Panc1 (cell line): Measurements from ENCODE around the gene LKAAEAR1. TPM values are rescaled to one million over a fixed set of nuclear protein-coding genes. Genes with fewer than 3 reads are reported as not detected.

Experiments
- ATAC-seq: fragments of 200-7000 bp; cut with Tn5 transposase; 2 replicates; pipeline ENCODE4 v1.9.1; 2020; ENCODE audit warnings: mild to moderate bottlenecking, moderate library complexity
- BruUV-seq: library from RNA; stranded (reverse); fragments of 400-500 nt; replicated peaks from 2 replicates; lab custom pipeline; 2021; lab: Mats Ljungman, UMichigan
- CTCF ChIA-PET: fragments of 300-600 bp; sonication (Branson Sonifier 250); formaldehyde crosslinking; loops from one replicate; lab custom pipeline; 2022; ENCODE audit warnings: antibody characterized with exemption; lab: Charles Lee
- POLR2A ChIA-PET: fragments of 300-600 bp; sonication (Branson Sonifier 250); formaldehyde crosslinking; loops from one replicate; lab custom pipeline; 2022; ENCODE audit warnings: antibody characterized with exemption; lab: Charles Lee
- DNase-seq: peaks from one replicate; pipeline ENCODE4 v3.0.0-alpha.2; 2010; ENCODE audit warnings: low read depth, low spot score
- H3K27ac ChIP-seq: 2 replicates; pipeline ENCODE4 v1.5.1; 2011; ENCODE audit warnings: mild to moderate bottlenecking, low read length, inconsistent platforms
- H3K27me3 ChIP-seq: fragments of 200-500 bp; sonication (Bioruptor generic); 2 replicates; pipeline ENCODE4 v1.6.0; 2014; ENCODE audit warnings: low read length, inconsistent platforms; ENCODE audit not compliant: control insufficient read depth, insufficient read depth
- H3K36me3 ChIP-seq: fragments of 200-500 bp; sonication (Bioruptor generic); 2 replicates; pipeline ENCODE4 v1.5.1; 2014; ENCODE audit warnings: inconsistent platforms, mild to moderate bottlenecking, low read length, moderate library complexity; ENCODE audit not compliant: control insufficient read depth, insufficient read depth
- H3K4me1 ChIP-seq: 2 replicates; pipeline ENCODE4 v1.5.1; 2011; ENCODE audit warnings: inconsistent platforms, mild to moderate bottlenecking, low read length, moderate library complexity; ENCODE audit not compliant: control insufficient read depth, insufficient read depth
- H3K4me3 ChIP-seq, 2 experiments: 2 replicates each; pipeline ENCODE4 v1.5.1; 2011 to 2012; ENCODE audit warnings: low read depth in 2 of 2, low read length in 2 of 2, mild to moderate bottlenecking in 2 of 2, inconsistent platforms in 1 of 2, moderate library complexity in 1 of 2
- H3K9me3 ChIP-seq: fragments of 200-500 bp; sonication (Bioruptor generic); 2 replicates; pipeline ENCODE4 v1.5.1; 2014; ENCODE audit warnings: low read depth, mild to moderate bottlenecking, inconsistent platforms, low read length, moderate library complexity; ENCODE audit not compliant: control insufficient read depth, insufficient read depth
- CTCF ChIP-seq: fragments of 450-650 bp; IDR thresholded peaks from 2 replicates; pipeline ENCODE4 v1.5.1; 2017; ENCODE audit warnings: mild to moderate bottlenecking
- POLR2AphosphoS5 ChIP-seq: IDR thresholded peaks from 2 replicates; pipeline ENCODE4 v1.6.1; 2012; ENCODE audit warnings: mild to moderate bottlenecking, low read depth, low read length, moderate library complexity
- SIN3A ChIP-seq: IDR thresholded peaks from 2 replicates; pipeline ENCODE4 v1.6.1; 2012; ENCODE audit warnings: low read depth, mild to moderate bottlenecking, low read length, moderate library complexity, borderline replicate concordance; ENCODE audit not compliant: insufficient read depth
- TCF7L2 ChIP-seq: IDR thresholded peaks from 2 replicates; pipeline ENCODE4 v1.6.1; 2011; ENCODE audit warnings: mild to moderate bottlenecking, low read depth, low read length, inconsistent platforms
- in situ Hi-C: cut with HindIII; loops from 2 replicates; pipeline ENCODE4 v1.10.0; 2016; ENCODE audit warnings: low sequenced_read_pairs, low pct_unique_long_range_greater_than_20kb
- intact Hi-C: fragments of 100-400 bp; cut with micrococcal nuclease; formaldehyde crosslinking; loops from one replicate; pipeline ENCODE4 v1.10.0; 2022; ENCODE audit not compliant: unreplicated experiment
- total RNA-seq: library from RNA; stranded (reverse); gene quantifications from one replicate; pipeline ENCODE4 v1.2.1, GENCODE V29; 2021; ENCODE audit not compliant: unreplicated experiment
- TF ChIP-seq, protein P1 (sequence below), 2 experiments: IDR thresholded peaks; 2 replicates each; pipeline ENCODE4 v1.6.1; 2011 to 2012; ENCODE audit warnings: low read depth in 2 of 2, control low read depth in 1 of 2, low read length in 1 of 2, mild to moderate bottlenecking in 1 of 2, moderate library complexity in 1 of 2; ENCODE audit not compliant: insufficient read depth in 1 of 2

The LKAAEAR1 gene
- total RNA-seq, 1 experiment from 2014 or later: 0.67 TPM

GRCh38 chr20:64035933-64036345 is 48.3 kb downstream of the LKAAEAR1 start, which contains the start of gene C20orf204:
C20orf204 (plus strand) TSS chr20:64036182; CDS start chr20:64036324, 142 bp downstream.
- H3K36me3 ChIP-seq: 0 out of 2 replicates have a peak, but pooled peaks cover 2% of the 10 kb centered on the region
- no peak for DNase-seq
- ATAC-seq: no peak
- H3K4me3 ChIP-seq: no peak within 1 kb of the TSS
- TF ChIP-seq TCF7L2: no peak; the same call in 1 of the 2 replicates
- no peak for TF ChIP-seq CTCF
- no peak for TF ChIP-seq POLR2AphosphoS5
- no peak for TF ChIP-seq SIN3A
- TF ChIP-seq, protein P1, sequence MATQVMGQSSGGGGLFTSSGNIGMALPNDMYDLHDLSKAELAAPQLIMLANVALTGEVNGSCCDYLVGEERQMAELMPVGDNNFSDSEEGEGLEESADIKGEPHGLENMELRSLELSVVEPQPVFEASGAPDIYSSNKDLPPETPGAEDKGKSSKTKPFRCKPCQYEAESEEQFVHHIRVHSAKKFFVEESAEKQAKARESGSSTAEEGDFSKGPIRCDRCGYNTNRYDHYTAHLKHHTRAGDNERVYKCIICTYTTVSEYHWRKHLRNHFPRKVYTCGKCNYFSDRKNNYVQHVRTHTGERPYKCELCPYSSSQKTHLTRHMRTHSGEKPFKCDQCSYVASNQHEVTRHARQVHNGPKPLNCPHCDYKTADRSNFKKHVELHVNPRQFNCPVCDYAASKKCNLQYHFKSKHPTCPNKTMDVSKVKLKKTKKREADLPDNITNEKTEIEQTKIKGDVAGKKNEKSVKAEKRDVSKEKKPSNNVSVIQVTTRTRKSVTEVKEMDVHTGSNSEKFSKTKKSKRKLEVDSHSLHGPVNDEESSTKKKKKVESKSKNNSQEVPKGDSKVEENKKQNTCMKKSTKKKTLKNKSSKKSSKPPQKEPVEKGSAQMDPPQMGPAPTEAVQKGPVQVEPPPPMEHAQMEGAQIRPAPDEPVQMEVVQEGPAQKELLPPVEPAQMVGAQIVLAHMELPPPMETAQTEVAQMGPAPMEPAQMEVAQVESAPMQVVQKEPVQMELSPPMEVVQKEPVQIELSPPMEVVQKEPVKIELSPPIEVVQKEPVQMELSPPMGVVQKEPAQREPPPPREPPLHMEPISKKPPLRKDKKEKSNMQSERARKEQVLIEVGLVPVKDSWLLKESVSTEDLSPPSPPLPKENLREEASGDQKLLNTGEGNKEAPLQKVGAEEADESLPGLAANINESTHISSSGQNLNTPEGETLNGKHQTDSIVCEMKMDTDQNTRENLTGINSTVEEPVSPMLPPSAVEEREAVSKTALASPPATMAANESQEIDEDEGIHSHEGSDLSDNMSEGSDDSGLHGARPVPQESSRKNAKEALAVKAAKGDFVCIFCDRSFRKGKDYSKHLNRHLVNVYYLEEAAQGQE (IDR thresholded peaks at IDR 0.05; ENCODE audit: insufficient read depth in 1 of 2, low read depth in 2 of 2, low read length in 1 of 2): no peak
- H3K27ac ChIP-seq: 0 out of 2 replicates have a peak within 1 kb of the TSS, but pooled peaks have one; percentile 2
- peaks cover 33% of the 10 kb centered on the region for H3K4me1 ChIP-seq
- no TSS peak for BruUV-seq
- H3K27me3 ChIP-seq: no peaks in the 10 kb centered on the region
- H3K9me3 ChIP-seq: no peaks in the 10 kb centered on the region
- ChIA-PET POLR2A (no interaction called here), CTCF (no interaction called here)
- in situ Hi-C loops: no loop called here
- intact Hi-C loops: no loop called here

- ATAC-seq: no peak
- no peak for DNase-seq
- 0 out of 2 replicates have a peak, but pooled peaks cover 2% of the 10 kb centered on the region for H3K36me3 ChIP-seq
- BruUV-seq: TSS peak; percentile 35
- peaks cover 33% of the 10 kb centered on the region for H3K4me1 ChIP-seq
- H3K9me3 ChIP-seq: no peaks in the 10 kb centered on the region
- H3K27me3 ChIP-seq: no peaks in the 10 kb centered on the region
- ChIA-PET POLR2A (no interaction called here), CTCF (no interaction called here)
- intact Hi-C loops (no loop called here), in situ Hi-C loops (no loop called here)
- H3K4me3 ChIP-seq: no peak overlapping the region
- TF ChIP-seq TCF7L2: no peak
- TF ChIP-seq, protein P1 (IDR thresholded peaks at IDR 0.05; ENCODE audit: insufficient read depth in 1 of 2, low read depth in 2 of 2, low read length in 1 of 2): no peak
- TF ChIP-seq POLR2AphosphoS5: no peak
- no peak for TF ChIP-seq SIN3A
- TF ChIP-seq CTCF: no peak
- H3K27ac ChIP-seq: 0 out of 2 replicates have a peak overlapping the region, but pooled peaks have one; percentile 2
These were observed 48.9 kb downstream of the LKAAEAR1 start for GRCh38 chr20:64035066-64035932.
